ENCODE results near the gene PGP. TPM values are rescaled to one million over a fixed set of nuclear protein-coding genes. Genes with fewer than 3 reads are reported as not detected.

Gene PGP
- total and polyA plus RNA-seq, 8 donors = 7.1 to 24.4 (median 9.3) TPM

DNA sequence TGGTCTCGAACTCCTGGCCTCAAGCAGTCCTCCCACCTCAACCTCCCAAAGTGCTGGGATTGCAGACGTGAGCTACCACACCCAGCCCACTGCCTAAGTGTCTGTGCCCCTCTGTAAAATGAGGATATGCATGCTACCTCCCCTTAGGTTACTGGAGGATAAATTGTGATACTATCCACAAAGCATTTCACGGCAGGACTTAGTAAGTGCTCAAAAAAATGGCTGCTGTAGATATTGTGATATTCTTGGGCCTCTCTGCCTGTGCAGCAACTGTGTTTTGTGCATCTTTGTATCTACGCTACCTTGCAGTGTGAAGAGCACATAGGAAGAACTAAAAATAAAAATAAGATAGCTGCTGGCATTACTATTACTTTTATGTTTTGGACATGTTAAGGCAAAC lies 16.4 kb downstream of the PGP start:
- no peak for DNase-seq

GRCh38 chr16:2197765-2198164 lies 16.9 kb downstream of the PGP start:
- H3K9me3 ChIP-seq = no peaks in the 10 kb centered on the region
- H3K27me3 ChIP-seq = peaks cover 29 to 67% of the 10 kb centered on the region in 2 donors
- H3K27ac ChIP-seq = no peak overlapping the region
- no peaks in the 10 kb centered on the region for H3K36me3 ChIP-seq
- H3K4me3 ChIP-seq = no peak overlapping the region
- DNase-seq = no peak
- no peak for ATAC-seq
- H3K4me1 ChIP-seq = peaks cover 0 to 20% of the 10 kb centered on the region in 2 donors
- TF ChIP-seq, protein P1, sequence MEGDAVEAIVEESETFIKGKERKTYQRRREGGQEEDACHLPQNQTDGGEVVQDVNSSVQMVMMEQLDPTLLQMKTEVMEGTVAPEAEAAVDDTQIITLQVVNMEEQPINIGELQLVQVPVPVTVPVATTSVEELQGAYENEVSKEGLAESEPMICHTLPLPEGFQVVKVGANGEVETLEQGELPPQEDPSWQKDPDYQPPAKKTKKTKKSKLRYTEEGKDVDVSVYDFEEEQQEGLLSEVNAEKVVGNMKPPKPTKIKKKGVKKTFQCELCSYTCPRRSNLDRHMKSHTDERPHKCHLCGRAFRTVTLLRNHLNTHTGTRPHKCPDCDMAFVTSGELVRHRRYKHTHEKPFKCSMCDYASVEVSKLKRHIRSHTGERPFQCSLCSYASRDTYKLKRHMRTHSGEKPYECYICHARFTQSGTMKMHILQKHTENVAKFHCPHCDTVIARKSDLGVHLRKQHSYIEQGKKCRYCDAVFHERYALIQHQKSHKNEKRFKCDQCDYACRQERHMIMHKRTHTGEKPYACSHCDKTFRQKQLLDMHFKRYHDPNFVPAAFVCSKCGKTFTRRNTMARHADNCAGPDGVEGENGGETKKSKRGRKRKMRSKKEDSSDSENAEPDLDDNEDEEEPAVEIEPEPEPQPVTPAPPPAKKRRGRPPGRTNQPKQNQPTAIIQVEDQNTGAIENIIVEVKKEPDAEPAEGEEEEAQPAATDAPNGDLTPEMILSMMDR (IDR thresholded peaks at IDR 0.05) = no peak
- intact Hi-C loops (cut with DNase I) = no loop called here

More for the DNA sequence above, 16.4 kb downstream of the PGP start:
- no peaks in the 10 kb centered on the region for H3K36me3 ChIP-seq
- peaks cover 0 to 20% of the 10 kb centered on the region in 2 donors for H3K4me1 ChIP-seq
- TF ChIP-seq, protein P1 (IDR thresholded peaks at IDR 0.05) = no peak
- intact Hi-C loops (cut with DNase I) = no loop called here
- no peak overlapping the region for H3K4me3 ChIP-seq
- H3K27ac ChIP-seq = no peak overlapping the region
- no peak for ATAC-seq
- H3K9me3 ChIP-seq = no peaks in the 10 kb centered on the region
- H3K27me3 ChIP-seq = peaks cover 29 to 66% of the 10 kb centered on the region in 2 donors

DNA sequence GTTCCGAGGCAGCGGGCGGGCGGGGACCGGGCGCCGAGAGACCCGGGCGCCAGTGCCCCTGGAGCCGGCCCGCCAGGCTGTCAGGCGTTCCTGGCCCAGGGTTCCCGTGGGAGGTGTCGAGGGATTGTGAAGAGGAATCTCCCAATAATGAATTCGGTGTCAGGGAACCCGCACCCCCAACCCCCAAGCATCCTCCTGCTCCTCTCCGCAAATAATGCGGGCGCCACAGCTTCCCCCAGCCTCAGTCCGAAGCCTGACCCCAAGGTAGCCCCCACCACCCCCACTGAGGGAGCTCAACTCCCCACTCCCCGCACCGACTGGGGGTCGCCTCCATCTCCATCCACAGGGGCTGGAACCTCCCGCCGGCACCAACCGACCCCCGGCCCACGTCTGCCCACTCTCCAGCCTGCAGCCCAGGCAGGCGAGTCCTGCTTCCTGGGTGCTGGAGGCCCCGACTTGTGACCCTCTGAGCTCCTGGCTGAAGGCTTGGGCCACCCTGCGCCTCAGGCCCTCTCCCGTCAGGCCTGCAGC lies 17.6 kb downstream of the PGP start:
- Histone ChIP-seq H3K9me3 (no peaks in the 10 kb centered on the region), H3K4me3 (no peak overlapping the region), H3K27me3 (peaks cover 29 to 67% of the 10 kb centered on the region in 2 donors), H3K4me1 (peaks cover 0 to 20% of the 10 kb centered on the region in 2 donors), H3K36me3 (no peaks in the 10 kb centered on the region), H3K27ac (no peak overlapping the region)
- TF ChIP-seq, protein P1 (IDR thresholded peaks at IDR 0.05) = no peak
- ATAC-seq (no peak), DNase-seq (no peak)
- intact Hi-C loops (cut with DNase I) = no loop called here

- Histone ChIP-seq H3K27me3 (peaks cover 29 to 67% of the 10 kb centered on the region in 2 donors), H3K4me3 (peak within 1 kb of the TSS in 1 of 2 donors; percentile 19), H3K4me1 (peaks cover 0 to 20% of the 10 kb centered on the region in 2 donors), H3K36me3 (no peaks in the 10 kb centered on the region), H3K27ac (no peak within 1 kb of the TSS), H3K9me3 (no peaks in the 10 kb centered on the region)
- TF ChIP-seq, protein P1 (IDR thresholded peaks at IDR 0.05) = no peak
- ATAC-seq (no peak), DNase-seq (peak in 1 of 4 donors; percentile 19)
- intact Hi-C loops (cut with DNase I) = no loop called here
These were observed 18.3 kb downstream of the PGP start, which contains the start of gene CASKIN1 for GRCh38 chr16:2196162-2196980. TSS of gene CASKIN1 (minus strand) at chr16:2196605. CDS start at chr16:2196432, 173 bp downstream.
